ENCODE measurements around the gene ICOSLG. TPM values are rescaled to one million over a fixed set of nuclear protein-coding genes. Genes with fewer than 3 reads are reported as not detected.

Gene ICOSLG
- total and polyA plus RNA-seq, 2 experiments from 2014 or later, result 1.9 to 2.4 TPM

DNA sequence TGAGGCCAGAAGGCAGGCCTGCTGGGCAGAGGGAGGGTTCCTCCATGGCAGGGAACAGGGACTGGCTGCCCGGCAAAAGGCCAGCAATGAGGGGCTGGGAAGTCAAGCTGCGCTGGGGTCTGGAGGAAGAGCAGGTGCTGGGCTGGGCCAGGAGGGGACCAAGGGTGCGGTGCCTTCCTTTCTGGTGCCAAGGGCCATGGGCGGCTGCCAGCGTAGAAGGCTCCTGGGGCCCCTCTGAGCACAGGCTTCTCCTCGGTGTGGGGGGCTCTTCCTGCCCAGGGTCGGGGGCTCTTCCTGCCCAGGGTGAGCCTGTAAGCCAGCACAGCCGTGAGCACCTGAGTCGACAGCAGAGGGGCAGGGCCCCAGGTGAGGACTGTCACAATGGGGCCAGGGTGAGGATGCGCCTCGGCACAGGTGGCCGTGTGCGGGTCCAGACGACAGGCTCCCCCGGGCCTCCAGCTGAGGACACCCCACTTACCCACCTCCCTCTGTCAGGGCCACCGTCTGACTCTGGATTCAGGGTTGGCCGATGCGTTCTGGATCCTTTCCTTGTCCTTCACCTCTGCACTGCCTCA, 31.6 kb upstream of the ICOSLG start:
- H3K4me1 ChIP-seq (ENCODE audit: insufficient read depth), result no peaks in the 10 kb centered on the region
- H3K9me3 ChIP-seq (ENCODE audit: low read depth), result no peaks in the 10 kb centered on the region
- no peaks in the 10 kb centered on the region for H3K9me2 ChIP-seq (replicated peaks; ENCODE audit: insufficient read depth)
- H3K27ac ChIP-seq, result no peak overlapping the region
- no peak overlapping the region for H3K4me3 ChIP-seq
- no peaks in the 10 kb centered on the region for H4K20me1 ChIP-seq (ENCODE audit: insufficient read depth, poor library complexity, severe bottlenecking)
- H3K27me3 ChIP-seq, result no peaks in the 10 kb centered on the region
- no peak overlapping the region for H3K4me2 ChIP-seq
- 88% methylated on average over 18 of the region's 18 CpGs for WGBS (ENCODE audit: low lambda C conversion rate, missing lambda C conversion rate)
- H2AFZ ChIP-seq, result no peak overlapping the region
- no peak for DNase-seq (ENCODE audit: low spot score)
- H3K36me3 ChIP-seq (replicated peaks; ENCODE audit: insufficient read depth, low read depth), result no peaks in the 10 kb centered on the region
- TF ChIP-seq, protein P1, sequence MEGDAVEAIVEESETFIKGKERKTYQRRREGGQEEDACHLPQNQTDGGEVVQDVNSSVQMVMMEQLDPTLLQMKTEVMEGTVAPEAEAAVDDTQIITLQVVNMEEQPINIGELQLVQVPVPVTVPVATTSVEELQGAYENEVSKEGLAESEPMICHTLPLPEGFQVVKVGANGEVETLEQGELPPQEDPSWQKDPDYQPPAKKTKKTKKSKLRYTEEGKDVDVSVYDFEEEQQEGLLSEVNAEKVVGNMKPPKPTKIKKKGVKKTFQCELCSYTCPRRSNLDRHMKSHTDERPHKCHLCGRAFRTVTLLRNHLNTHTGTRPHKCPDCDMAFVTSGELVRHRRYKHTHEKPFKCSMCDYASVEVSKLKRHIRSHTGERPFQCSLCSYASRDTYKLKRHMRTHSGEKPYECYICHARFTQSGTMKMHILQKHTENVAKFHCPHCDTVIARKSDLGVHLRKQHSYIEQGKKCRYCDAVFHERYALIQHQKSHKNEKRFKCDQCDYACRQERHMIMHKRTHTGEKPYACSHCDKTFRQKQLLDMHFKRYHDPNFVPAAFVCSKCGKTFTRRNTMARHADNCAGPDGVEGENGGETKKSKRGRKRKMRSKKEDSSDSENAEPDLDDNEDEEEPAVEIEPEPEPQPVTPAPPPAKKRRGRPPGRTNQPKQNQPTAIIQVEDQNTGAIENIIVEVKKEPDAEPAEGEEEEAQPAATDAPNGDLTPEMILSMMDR (IDR thresholded peaks at IDR 0.05; ENCODE audit: poor library complexity), result no peak
- no peak for TF ChIP-seq EZH2 (IDR thresholded peaks at IDR 0.05; ENCODE audit: borderline replicate concordance)
- H3K79me2 ChIP-seq, result no peaks in the 10 kb centered on the region

- Histone ChIP-seq H3K27ac (no peak overlapping the region), H2AFZ (no peak overlapping the region), H3K4me1 (ENCODE audit: insufficient read depth) (no peaks in the 10 kb centered on the region), H3K9me2 (replicated peaks; ENCODE audit: insufficient read depth) (no peaks in the 10 kb centered on the region), H3K9me3 (ENCODE audit: low read depth) (no peaks in the 10 kb centered on the region), H3K27me3 (no peaks in the 10 kb centered on the region), H4K20me1 (ENCODE audit: insufficient read depth, poor library complexity, severe bottlenecking) (no peaks in the 10 kb centered on the region), H3K4me2 (no peak overlapping the region), H3K4me3 (no peak overlapping the region), H3K36me3 (replicated peaks; ENCODE audit: insufficient read depth, low read depth) (no peaks in the 10 kb centered on the region), H3K79me2 (no peaks in the 10 kb centered on the region)
- WGBS (ENCODE audit: low lambda C conversion rate, missing lambda C conversion rate), result 93% methylated on average over 18 of the region's 18 CpGs
- no peak for DNase-seq (ENCODE audit: low spot score)
- no peak for TF ChIP-seq EZH2 (IDR thresholded peaks at IDR 0.05; ENCODE audit: borderline replicate concordance)
- TF ChIP-seq, protein P1 (IDR thresholded peaks at IDR 0.05; ENCODE audit: poor library complexity), result no peak
- TF ChIP-seq EZH2phosphoT487 (IDR thresholded peaks at IDR 0.05; ENCODE audit: low read depth, severe bottlenecking, unreplicated experiment), result no peak
Measured at GRCh38 chr21:44271558-44272283, 31.0 kb upstream of the ICOSLG start.

DNA sequence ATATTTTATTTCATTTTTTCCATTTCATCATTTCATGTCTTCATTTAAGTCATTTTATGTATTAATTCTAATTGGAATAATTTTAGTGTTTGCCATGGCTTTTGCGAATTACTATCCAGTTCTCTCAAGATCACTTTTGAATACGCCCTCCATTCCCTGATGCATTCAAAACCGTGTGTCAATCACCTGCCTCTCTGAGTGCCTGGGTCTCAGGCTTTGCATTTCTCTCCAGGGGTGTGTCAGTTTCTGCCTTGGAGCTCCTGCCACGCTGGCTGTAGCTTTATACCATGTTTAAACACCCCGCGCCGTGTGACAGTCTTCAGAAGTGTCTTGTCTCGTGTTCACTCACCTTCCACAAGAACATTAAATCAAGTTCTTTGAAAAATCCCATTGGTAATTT, 28.3 kb upstream of the ICOSLG start:
- no peaks in the 10 kb centered on the region for H3K36me3 ChIP-seq (replicated peaks; ENCODE audit: insufficient read depth, low read depth)
- TF ChIP-seq EZH2 (IDR thresholded peaks at IDR 0.05; ENCODE audit: borderline replicate concordance) (no peak), EZH2phosphoT487 (IDR thresholded peaks at IDR 0.05; ENCODE audit: low read depth, severe bottlenecking, unreplicated experiment) (no peak)
- TF ChIP-seq, protein P1 (IDR thresholded peaks at IDR 0.05; ENCODE audit: poor library complexity), result no peak
- no peak for DNase-seq (ENCODE audit: low spot score)
- no peak overlapping the region for H3K4me2 ChIP-seq
- H3K9me2 ChIP-seq (replicated peaks; ENCODE audit: insufficient read depth), result no peaks in the 10 kb centered on the region
- no peaks in the 10 kb centered on the region for H3K4me1 ChIP-seq (ENCODE audit: insufficient read depth)
- no peak overlapping the region for H3K4me3 ChIP-seq
- WGBS (ENCODE audit: low lambda C conversion rate, missing lambda C conversion rate), result 85% methylated on average over 8 of the region's 8 CpGs
- no peak overlapping the region for H2AFZ ChIP-seq
- no peaks in the 10 kb centered on the region for H3K79me2 ChIP-seq
- H4K20me1 ChIP-seq (ENCODE audit: insufficient read depth, poor library complexity, severe bottlenecking), result no peaks in the 10 kb centered on the region
- no peaks in the 10 kb centered on the region for H3K27me3 ChIP-seq
- H3K9me3 ChIP-seq (ENCODE audit: low read depth), result no peaks in the 10 kb centered on the region
- no peak overlapping the region for H3K27ac ChIP-seq

Data from hepatocyte (in vitro differentiated cells).